HG02759 (cell line): ENCODE results near the gene GFRA4.

Experiments used
- ATAC-seq: cut with Tn5 transposase; IDR thresholded peaks from one replicate; pipeline ENCODE4 v1.9.1; 2021; ENCODE audit warnings: mild to moderate bottlenecking, moderate library complexity; ENCODE audit not compliant: unreplicated experiment

GFRA4 gene

DNA sequence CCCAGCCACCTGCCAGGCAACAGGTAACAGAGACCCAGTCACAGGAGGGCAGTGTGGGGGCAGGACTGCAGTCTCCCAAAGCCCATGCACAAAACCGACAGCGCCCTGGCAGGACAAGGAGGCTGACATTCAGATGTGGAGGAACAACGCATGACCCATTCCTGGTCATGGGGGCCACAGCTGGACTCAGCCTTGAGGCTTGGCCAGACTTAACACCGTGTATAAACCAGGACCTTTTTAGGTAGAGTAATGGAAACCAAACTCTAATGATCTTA is 8.1 kb downstream of the GFRA4 start:
- no peak for ATAC-seq

DNA sequence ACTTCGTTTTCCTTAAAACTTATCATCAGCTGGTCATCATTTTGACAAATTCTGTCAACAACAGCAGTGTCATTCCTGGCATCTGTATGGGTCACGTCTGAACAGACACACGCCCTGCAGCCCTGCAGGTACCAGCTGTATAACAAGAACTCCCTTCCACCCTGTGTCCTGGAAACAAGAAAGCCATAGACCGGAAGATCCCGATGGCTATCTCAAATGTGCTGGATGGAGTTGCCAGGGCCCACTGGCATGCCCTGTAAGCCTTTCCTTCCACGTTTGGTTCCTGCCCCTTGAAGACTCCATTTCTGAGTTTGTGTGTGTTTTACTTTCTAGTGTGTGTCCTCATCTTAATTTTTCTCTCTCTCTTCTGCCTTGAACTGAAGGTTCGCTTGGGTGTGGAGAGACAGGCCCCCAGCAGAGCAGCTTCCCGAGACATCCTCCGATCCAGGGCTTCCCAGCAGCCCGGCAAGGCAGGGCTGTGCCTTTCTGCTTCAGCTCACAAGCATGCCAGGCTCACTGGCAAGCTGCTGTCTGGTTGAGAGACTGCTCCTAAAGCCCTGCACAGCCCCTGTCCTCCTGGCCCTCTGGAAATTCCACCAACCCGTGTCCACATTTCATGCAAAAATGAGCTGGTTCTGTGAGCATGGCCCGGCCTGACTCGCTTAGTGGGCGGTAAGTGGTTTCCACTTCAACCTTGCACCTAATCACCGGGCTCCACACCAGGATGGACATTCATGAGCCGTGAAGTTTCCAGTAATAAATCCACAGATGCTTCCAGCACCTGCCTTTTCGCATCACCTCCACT is 8.7 kb downstream of the GFRA4 start:
- ATAC-seq: no peak

DNA sequence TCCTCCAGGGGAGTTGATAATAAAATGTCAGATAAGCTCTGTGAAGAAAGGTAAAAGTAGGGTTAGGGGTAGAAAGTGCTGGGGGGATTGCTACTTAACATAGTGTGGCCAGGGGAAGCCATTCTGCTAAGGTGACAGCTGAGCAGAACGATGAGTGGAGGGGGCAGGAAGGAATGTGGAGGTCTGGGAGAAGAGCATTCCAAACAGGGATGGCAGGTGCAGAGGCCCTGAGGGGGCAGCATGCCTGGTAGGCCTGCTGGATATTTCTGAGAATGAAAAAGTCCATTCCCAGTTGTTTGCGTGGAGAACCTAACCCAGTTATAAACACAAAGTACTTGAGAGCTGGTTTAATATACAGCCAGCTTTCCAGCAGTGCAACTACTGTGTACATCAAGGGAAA is 9.3 kb downstream of the GFRA4 start:
- ATAC-seq: no peak

DNA sequence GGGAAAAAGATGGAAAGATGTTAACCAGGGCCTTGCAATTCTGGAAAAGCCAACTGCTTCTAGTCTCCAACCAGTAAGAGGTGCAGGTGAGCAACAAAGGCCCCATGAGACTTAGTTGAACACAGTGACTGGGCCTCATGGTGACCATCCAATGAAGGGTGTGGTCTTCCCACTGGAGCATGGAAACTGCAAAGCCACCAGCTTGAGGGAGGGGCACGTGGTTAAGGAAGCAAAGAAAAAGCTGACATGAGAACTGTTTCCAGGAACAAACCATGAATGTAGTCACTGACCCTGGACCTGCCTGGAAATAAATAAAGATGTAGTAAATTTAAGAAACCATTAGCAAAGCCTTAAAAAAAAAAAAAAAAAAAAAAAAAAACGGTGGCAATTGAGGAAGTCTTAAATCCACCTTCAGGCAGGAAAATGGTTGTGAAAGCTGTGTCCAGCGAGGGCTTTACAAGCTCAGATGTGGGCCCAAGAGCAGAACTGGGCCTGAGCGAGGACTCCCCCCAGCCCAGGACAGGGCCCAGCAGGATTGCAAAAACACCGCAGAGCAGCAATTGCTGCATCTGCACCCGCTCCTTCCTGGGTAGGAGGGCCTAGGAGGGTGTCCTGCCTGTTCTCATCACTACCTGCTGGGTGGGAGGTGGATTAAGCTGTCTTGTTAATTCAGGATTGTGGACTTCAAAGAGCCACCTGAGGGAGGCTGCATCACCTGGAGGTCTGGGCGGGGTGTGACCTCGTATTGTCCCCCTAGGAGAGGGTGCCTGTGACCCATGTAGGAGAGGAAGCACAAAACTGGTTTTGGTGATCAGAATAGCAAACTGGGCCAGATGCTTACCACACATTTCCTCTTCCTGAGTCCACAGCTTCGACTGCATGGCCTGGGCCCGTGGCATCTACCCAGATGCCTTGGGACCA is 10.3 kb downstream of the GFRA4 start:
- ATAC-seq: no peak

DNA sequence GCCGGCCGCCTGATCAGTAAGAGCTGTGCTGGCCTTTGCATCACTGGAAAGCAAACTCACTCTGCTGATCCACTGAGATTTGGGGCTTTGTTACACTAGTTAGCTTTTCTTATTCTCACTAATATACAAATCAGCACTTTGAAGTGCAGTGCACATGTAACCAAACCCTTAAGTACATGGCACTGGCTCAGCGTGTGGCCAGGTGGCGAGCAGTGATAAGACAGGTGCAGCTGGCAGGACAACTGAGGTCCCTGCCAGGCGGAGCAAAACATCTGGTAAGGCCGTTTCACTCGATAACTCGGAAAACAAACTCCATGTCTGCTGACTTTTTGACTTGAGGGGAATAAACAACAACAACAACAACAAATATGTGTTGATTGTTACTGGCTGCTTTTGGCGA is 11.0 kb downstream of the GFRA4 start:
- no peak for ATAC-seq

DNA sequence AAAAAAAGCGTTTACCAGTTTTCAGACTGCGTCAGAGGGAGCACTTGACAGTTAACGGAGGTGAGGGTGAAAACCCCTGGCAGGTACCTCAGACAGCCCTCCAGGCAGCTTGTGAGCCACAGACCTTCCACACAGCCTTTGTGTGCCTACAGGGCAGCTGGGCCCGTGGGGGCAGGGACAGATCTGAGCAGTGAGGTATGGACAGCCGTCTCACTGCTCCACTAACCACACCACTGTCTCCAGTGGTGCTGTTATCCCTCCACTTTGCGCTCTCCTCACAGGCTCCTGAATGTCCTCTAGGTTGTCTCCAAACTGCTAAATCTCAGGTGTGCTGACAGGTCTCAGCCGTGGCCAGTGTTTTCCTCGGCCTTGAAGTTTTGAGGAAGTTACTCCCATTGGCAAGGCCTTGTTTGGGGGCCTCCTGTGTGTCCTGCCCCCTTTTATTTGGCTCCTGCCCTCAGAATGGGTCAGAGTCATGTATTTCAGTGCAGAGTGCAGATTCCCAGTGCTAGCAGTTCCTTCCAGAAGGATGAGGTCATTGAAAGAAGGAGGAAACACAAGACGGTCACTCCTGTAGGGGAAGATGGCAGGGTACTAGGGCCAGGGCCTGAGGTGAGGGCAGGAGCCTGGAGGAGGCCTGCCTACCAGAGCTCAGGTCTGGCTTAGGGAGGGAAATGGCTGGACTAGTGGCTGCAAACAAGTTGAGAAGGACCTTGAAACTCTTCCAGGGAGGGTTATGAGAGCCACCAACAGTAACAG is 11.8 kb downstream of the GFRA4 start:
- no peak for ATAC-seq

DNA sequence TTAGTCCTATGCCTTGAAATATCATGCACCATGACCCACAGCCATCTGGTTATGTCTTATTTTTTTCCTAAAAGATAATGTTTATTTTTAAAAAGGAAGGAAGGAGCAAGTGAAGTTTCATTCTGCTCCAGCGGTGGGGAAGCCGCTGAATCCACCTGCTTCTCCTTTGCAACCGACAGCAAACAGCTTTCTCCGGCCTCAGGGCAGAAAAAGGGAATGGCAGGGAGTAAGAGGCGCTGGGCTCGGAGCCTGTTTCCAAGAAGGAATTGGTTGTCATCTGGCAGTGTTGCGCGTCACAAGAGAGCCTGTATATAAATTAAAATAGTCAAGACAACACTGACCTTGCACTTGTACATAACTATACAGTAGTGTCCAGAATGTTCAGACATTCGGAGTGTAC is 14.2 kb downstream of the GFRA4 start:
- ATAC-seq: no peak

DNA sequence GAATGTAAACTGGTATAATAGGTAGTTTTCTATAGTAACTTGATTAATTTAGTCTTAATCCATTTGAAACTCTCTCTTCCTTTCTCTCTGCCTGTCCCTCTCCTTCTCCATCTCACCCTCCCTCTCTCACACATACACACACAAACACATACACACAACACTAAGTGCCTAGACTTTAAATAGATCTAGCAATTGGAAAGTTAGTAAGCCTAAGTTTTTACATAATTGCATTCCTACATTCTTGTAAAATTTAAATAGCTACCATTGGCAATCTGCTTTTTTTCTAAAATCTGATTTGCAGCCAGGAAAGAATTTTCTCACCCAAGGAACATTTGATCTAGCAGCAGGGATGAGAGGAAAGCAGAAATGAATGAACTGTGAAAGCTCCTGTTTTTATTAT is 15.7 kb downstream of the GFRA4 start:
- no peak for ATAC-seq

DNA sequence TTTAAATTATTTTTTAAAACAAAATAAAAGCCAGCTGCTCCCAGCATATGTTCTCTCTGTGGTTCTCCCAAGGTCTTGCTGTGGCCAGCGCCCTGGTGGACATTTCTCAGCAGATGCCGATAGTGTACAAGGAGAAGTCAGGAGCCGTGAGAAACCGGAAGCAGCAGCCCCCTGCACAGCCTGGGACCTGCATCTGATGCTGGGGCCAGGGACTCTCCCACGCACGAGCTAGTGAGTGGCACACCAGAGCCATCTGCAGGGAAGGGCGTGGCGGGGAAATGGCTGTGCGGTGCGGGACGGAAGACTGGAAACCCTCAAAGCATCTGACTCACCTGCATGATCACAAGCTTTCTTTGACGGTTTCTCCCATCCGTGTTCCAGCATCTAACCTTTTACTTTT is 16.5 kb downstream of the GFRA4 start:
- ATAC-seq: no peak

DNA sequence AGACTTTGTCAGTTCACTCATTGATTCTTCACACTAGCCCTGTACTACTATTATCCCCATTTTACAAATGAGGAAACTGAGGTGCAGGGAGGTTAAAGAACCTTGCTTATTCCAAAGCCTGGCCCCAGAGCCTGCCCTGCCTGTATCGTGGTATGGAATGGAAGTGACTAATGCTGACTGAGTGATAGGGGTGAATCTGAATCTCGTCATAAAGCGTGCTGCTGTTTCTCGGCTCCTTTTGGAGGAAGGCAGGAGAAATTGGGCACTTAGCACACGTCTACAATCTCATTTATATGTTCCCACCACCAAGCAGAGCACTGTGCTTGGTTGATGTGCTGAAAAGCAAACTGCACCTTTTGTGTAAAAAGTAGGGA is 17.1 kb downstream of the GFRA4 start:
- ATAC-seq: no peak

DNA sequence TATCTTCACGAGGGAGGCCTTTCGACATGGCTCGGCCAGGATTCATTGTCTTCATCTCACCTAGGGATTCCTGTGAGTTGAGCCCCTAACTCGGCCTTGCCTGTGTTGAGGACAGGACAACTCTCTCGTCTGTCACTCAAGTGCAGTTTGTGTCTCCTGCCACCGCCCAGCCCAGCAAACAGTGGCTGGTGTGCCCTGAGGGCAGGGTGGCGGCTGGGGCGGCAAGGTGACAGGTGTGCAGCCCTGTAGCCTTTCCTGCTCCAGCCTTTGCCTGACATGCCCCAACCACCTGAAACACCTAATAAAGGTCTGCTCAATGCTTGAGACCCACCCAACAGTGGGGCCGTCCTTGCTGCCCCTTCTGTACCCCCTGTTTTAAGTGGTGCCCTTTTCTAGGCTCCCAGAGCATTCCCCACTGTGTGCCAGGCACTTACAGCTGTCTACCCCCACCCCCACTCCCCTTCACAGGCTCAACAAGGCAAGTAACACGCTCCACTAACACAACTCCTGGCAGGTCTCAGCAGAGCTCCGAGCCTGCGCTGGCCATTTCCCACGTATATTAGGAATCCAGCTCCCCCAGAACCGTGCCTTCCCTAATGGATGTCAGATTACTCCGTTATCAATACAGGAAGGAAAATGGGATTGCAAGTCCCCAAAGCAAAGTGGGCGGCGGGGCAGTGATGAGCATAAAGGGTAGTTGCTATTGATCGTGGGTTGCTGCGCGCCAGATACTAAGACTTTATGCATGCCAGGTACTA is 17.7 kb downstream of the GFRA4 start:
- ATAC-seq: no peak

DNA sequence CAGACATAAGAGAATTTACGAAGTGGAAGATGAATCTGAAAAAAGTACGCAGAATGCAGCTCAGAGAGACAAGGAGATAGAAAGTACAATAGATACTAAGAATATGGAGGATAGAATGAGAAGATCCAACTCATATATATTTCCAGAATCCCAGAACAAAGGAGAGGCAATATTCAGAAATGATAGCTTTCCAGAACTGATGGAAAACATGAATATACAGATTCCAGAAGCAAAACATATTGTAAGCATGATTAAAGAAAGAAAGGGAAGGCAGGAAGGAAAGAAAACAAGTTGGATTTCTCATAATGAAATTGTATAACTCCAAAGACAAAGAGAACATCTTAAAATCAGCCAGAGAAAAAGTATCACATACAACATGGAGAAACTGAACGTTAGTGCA is 22.9 kb downstream of the GFRA4 start:
- ATAC-seq: no peak

DNA sequence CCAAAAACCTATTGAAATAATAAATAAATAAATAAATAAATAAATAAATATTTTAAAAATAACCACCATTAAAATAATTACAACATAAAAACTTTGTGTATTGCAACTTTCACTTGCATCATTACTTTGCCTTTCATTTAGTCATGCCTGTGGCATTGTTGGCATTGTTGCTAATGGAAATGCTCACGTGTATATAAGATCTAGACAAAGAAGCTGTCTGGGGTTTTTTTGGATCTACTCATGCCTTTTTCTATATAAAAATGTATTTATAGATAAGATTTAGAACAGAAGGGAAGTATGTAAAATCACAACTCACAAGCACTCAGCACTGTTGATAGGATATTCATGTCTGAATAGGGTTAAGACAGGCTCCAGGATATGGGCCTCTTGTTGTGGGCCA is 27.9 kb downstream of the GFRA4 start:
- ATAC-seq: no peak

DNA sequence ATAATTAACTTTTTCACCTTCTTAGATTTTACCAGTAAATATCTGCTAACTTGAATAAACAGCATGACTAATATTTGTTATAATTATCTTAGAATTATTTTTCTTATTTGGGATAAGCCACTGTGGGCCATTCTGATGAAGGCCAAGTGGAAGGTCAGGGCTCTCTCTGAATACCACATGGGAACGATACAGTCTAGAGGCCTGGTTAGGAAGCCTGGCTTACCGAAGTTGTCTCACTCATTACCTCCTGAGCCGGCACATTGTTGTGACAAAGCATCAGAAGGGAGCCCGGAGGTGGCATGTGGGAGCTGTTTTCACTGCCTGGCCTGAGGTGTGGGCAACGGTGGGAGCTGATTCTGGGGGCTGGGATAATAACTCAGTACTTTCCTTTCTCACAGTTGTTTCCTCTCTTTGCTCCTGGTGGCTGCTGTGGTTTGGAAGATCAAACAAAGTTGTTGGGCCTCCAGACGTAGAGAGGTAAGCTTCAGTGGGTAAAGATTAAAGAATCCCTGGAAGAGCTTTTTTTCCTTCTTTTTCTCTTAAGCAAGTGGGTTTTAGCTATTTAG is 29.2 kb downstream of the GFRA4 start:
- ATAC-seq: no peak

DNA sequence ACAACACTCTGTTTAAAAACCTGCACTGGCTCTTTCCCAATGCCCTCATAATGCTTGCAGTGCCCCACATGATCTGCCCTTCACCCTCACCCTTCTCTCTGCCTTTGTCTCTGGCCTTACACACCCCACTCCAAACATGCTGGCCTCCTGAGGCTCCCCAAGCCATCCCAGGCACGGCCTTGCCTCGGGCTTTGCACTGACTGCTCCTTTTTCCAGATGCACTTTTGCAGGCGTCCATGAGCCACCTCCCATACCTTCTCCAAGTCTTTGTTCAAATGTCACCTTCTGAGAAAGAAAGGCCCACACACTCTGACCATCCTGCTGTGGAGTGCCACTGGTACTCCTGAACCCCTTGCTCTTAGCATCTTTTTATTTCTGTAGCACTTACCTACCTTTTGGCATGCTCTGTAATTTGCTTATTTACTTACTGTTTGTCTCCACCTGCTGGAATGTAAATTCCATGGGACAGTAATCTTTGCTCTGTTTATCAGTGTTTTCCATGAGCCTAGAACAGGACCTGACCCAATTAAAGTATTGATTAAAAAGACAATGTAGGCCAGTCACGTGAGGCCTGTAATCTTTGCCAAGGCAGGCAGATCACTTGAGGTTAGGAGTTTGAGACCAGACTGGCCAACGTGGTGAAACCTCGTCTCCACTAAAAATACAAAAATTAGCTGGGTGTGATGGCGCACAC is 30.7 kb downstream of the GFRA4 start:
- ATAC-seq: no peak

DNA sequence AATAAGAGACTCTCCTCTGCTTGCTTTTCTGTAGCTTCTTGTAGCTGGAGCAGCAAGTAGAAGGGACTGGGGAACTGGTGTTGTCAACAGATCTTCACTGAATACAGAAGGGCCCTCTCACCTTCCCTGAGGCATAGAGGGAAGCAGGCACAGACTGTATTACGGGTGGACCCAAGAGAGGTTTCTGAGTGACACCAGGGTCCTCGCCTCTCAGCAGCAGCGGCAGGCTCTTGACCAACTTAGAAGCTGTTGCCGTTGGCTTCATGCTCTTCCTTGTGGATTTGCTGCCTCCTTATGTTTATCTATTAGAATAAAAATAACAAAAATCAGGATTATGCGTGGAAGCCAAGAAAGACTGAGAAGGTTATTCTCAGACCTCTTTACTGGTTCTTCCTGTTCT is 31.7 kb downstream of the GFRA4 start:
- no peak for ATAC-seq

DNA sequence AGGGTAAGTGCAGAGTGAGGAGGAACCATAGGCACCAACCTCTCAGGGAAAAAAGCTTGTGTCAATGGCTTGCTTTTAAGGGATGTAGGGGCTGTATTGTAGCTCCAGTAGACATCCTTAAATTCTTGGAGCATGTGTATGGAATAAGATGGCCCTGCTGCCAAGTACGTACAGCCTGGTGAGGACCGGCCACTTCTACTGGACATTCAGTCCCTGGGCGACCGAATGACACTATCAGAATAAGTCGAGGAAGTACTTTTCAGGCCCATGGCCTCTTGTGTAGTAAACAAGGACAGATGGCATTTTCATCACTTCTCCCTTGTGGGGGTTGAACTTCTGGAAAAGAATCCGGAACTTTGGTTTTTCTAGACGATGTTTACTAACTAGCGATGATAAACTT is 32.8 kb downstream of the GFRA4 start:
- ATAC-seq: no peak

DNA sequence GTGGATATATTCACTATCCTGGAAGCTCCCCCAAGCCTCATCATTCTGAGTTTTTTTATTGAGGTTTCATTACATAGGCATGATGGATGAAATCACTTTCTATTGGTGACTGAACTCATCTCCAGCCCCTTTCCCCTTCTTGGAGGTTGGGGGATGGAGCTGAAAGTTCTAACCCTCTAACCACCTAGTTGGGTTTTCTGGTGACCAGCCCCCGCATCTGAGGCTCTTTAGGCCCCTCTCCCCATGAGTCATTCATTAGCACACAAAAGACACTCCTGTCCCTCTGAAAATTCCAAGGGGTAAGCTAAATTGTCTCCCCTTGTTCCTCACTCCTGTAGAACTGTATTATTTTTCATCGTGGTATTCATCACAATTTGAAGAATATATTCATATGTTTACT is 33.3 kb downstream of the GFRA4 start:
- no peak for ATAC-seq

DNA sequence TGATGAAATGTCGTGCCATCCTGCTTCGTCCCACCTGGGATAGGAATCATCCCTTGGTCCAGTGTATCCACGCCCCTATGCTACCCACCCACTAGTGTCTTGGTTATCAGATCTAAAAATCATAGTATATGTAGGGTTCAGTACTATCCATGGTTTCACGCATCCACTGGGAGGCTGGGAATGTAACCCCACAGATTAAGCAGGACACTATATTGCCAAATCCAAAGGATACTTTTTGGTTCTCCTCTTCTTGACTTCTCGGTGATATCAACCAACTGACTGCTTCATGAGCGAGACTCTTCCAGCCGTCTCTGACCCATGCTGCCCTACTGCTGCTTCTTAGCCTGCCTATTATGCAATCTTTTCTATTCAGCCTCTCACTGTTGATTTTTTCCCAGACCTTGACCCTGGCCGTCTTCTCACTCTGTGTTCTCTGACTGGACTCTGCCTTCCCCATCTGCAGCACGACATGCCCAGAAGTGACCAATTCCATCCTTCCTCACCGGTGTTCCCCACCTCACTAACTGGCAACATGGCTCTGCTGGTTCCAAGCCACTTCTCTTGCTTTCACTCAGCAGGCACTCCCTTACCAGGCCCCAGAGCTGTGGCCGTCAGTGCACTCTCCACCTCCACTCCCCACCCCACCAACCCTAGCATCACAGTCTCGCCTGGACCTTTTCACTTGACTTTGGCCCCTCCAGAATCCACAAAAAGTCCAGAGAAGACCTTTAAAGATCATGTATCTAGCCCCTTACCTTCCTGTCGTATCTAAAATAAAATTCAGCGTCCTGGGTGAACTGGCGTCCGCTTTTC is 34.5 kb downstream of the GFRA4 start:
- no peak for ATAC-seq
